ENCODE data around the gene SULT4A1. TPM values are rescaled to one million over a fixed set of nuclear protein-coding genes. Genes with fewer than 3 reads are reported as not detected.

SULT4A1 gene
- total and polyA plus RNA-seq, 2 of the 8 experiments (the other 6 are each of a cell fraction or from before 2014, with no cell fraction given): 9.1 to 11.8 TPM

DNA sequence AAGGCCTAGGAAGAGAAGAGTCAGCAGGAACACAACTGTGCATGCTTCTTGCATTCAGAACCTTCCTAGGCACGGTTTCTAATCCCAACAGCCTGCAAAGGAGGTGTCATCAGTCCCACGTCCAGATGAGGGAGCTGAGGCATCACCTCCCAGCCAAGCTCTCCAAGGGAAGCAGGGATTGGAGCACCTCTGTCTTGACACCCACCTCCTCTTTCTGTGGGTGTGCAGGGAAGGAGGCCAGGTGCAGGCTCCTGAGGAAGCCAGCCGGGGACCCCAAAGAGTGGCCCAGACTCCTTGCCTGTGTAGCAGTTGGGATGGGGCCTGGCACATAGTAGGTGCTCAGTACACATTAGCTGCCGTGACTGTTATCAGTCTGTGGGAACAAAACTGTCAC, 27.5 kb upstream of the SULT4A1 start (continued):
- TF ChIP-seq, protein P1, sequence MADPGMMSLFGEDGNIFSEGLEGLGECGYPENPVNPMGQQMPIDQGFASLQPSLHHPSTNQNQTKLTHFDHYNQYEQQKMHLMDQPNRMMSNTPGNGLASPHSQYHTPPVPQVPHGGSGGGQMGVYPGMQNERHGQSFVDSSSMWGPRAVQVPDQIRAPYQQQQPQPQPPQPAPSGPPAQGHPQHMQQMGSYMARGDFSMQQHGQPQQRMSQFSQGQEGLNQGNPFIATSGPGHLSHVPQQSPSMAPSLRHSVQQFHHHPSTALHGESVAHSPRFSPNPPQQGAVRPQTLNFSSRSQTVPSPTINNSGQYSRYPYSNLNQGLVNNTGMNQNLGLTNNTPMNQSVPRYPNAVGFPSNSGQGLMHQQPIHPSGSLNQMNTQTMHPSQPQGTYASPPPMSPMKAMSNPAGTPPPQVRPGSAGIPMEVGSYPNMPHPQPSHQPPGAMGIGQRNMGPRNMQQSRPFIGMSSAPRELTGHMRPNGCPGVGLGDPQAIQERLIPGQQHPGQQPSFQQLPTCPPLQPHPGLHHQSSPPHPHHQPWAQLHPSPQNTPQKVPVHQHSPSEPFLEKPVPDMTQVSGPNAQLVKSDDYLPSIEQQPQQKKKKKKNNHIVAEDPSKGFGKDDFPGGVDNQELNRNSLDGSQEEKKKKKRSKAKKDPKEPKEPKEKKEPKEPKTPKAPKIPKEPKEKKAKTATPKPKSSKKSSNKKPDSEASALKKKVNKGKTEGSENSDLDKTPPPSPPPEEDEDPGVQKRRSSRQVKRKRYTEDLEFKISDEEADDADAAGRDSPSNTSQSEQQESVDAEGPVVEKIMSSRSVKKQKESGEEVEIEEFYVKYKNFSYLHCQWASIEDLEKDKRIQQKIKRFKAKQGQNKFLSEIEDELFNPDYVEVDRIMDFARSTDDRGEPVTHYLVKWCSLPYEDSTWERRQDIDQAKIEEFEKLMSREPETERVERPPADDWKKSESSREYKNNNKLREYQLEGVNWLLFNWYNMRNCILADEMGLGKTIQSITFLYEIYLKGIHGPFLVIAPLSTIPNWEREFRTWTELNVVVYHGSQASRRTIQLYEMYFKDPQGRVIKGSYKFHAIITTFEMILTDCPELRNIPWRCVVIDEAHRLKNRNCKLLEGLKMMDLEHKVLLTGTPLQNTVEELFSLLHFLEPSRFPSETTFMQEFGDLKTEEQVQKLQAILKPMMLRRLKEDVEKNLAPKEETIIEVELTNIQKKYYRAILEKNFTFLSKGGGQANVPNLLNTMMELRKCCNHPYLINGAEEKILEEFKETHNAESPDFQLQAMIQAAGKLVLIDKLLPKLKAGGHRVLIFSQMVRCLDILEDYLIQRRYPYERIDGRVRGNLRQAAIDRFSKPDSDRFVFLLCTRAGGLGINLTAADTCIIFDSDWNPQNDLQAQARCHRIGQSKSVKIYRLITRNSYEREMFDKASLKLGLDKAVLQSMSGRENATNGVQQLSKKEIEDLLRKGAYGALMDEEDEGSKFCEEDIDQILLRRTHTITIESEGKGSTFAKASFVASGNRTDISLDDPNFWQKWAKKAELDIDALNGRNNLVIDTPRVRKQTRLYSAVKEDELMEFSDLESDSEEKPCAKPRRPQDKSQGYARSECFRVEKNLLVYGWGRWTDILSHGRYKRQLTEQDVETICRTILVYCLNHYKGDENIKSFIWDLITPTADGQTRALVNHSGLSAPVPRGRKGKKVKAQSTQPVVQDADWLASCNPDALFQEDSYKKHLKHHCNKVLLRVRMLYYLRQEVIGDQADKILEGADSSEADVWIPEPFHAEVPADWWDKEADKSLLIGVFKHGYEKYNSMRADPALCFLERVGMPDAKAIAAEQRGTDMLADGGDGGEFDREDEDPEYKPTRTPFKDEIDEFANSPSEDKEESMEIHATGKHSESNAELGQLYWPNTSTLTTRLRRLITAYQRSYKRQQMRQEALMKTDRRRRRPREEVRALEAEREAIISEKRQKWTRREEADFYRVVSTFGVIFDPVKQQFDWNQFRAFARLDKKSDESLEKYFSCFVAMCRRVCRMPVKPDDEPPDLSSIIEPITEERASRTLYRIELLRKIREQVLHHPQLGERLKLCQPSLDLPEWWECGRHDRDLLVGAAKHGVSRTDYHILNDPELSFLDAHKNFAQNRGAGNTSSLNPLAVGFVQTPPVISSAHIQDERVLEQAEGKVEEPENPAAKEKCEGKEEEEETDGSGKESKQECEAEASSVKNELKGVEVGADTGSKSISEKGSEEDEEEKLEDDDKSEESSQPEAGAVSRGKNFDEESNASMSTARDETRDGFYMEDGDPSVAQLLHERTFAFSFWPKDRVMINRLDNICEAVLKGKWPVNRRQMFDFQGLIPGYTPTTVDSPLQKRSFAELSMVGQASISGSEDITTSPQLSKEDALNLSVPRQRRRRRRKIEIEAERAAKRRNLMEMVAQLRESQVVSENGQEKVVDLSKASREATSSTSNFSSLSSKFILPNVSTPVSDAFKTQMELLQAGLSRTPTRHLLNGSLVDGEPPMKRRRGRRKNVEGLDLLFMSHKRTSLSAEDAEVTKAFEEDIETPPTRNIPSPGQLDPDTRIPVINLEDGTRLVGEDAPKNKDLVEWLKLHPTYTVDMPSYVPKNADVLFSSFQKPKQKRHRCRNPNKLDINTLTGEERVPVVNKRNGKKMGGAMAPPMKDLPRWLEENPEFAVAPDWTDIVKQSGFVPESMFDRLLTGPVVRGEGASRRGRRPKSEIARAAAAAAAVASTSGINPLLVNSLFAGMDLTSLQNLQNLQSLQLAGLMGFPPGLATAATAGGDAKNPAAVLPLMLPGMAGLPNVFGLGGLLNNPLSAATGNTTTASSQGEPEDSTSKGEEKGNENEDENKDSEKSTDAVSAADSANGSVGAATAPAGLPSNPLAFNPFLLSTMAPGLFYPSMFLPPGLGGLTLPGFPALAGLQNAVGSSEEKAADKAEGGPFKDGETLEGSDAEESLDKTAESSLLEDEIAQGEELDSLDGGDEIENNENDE (IDR thresholded peaks at IDR 0.05; ENCODE audit: insufficient replicate concordance, low read length): no peak
